Measurements from ENCODE around the gene TCEA2.

GRCh38 chr20:64113444-64113775, 50.4 kb downstream of the TCEA2 start:
- no peak for TF ChIP-seq CTCF (IDR thresholded peaks at IDR 0.05; ENCODE audit: low read depth, low read length)
- no peak for TF ChIP-seq POLR2A (IDR thresholded peaks at IDR 0.05; ENCODE audit: extremely low read depth, insufficient read length)
- TF ChIP-seq MAX (IDR thresholded peaks at IDR 0.05; ENCODE audit: low read depth, low read length), result no peak
